Activated CD4-positive, alpha-beta T cell treated with anti-CD3 and anti-CD28 coated beads, Interleukin-2, amount 50 U/mL, for 48 hours (primary cell): ENCODE data around the gene TMEM132A.

Experiments
- DNase-seq, 2 experiments: peaks; one replicate each; pipeline ENCODE4 v3.0.0-alpha.2; 2020

The TMEM132A gene

GRCh38 chr11:60939301-60939700 lies 15.0 kb downstream of the TMEM132A start:
- no peak for DNase-seq

- DNase-seq: no peak
Measured at GRCh38 chr11:60939855-60940254, 15.6 kb downstream of the TMEM132A start.

GRCh38 chr11:60941371-60942119 lies 17.3 kb downstream of the TMEM132A start:
- DNase-seq: no peak

GRCh38 chr11:60942219-60942618 lies 18.0 kb downstream of the TMEM132A start:
- no peak for DNase-seq

- no peak for DNase-seq
Measured at GRCh38 chr11:60942970-60943565, 18.8 kb downstream of the TMEM132A start.

GRCh38 chr11:60944490-60945294 lies 20.4 kb downstream of the TMEM132A start:
- DNase-seq: no peak

- no peak for DNase-seq
Measured at GRCh38 chr11:60945295-60945667, 21.0 kb downstream of the TMEM132A start.

- DNase-seq: no peak
Measured at GRCh38 chr11:60946601-60947264, 22.5 kb downstream of the TMEM132A start.

GRCh38 chr11:60947700-60948099 lies 23.4 kb downstream of the TMEM132A start:
- no peak for DNase-seq

GRCh38 chr11:60948250-60948649 lies 24.0 kb downstream of the TMEM132A start:
- DNase-seq: no peak

- no peak for DNase-seq
Measured at GRCh38 chr11:60950024-60950423, 25.8 kb downstream of the TMEM132A start.

GRCh38 chr11:60950933-60951605 lies 26.8 kb downstream of the TMEM132A start:
- DNase-seq: peak; percentile 27 to 30

- peak in 1 of 2 experiments; percentile 10 for DNase-seq
Measured at GRCh38 chr11:60951606-60951903, 27.3 kb downstream of the TMEM132A start.

GRCh38 chr11:60951904-60952741 lies 27.9 kb downstream of the TMEM132A start, which contains the start of gene SLC15A3:
Gene SLC15A3 (minus strand): TSS chr11:60952176. CDS start chr11:60951551, 625 bp downstream.
- peak; percentile 17 to 30 for DNase-seq

GRCh38 chr11:60952742-60953170 lies 28.5 kb downstream of the TMEM132A start:
- no peak for DNase-seq

GRCh38 chr11:60953781-60954180 lies 29.5 kb downstream of the TMEM132A start:
- no peak for DNase-seq

- no peak for DNase-seq
Measured at GRCh38 chr11:60954421-60954820, 30.2 kb downstream of the TMEM132A start.

GRCh38 chr11:60955571-60955970 lies 31.3 kb downstream of the TMEM132A start:
- DNase-seq: no peak

- no peak for DNase-seq
Measured at GRCh38 chr11:60957188-60957587, 32.9 kb downstream of the TMEM132A start.

- DNase-seq: no peak
Measured at GRCh38 chr11:60959431-60959830, 35.2 kb downstream of the TMEM132A start.

- DNase-seq: no peak
Measured at GRCh38 chr11:60960405-60960804, 36.1 kb downstream of the TMEM132A start.

- no peak for DNase-seq
Measured at GRCh38 chr11:60964801-60965200, 40.5 kb downstream of the TMEM132A start.
